ENCODE measurements around the gene CD2BP2.
A peak's percentile ranks its signal among the peaks of the same experiment; 100 is the strongest.

Gene CD2BP2

DNA sequence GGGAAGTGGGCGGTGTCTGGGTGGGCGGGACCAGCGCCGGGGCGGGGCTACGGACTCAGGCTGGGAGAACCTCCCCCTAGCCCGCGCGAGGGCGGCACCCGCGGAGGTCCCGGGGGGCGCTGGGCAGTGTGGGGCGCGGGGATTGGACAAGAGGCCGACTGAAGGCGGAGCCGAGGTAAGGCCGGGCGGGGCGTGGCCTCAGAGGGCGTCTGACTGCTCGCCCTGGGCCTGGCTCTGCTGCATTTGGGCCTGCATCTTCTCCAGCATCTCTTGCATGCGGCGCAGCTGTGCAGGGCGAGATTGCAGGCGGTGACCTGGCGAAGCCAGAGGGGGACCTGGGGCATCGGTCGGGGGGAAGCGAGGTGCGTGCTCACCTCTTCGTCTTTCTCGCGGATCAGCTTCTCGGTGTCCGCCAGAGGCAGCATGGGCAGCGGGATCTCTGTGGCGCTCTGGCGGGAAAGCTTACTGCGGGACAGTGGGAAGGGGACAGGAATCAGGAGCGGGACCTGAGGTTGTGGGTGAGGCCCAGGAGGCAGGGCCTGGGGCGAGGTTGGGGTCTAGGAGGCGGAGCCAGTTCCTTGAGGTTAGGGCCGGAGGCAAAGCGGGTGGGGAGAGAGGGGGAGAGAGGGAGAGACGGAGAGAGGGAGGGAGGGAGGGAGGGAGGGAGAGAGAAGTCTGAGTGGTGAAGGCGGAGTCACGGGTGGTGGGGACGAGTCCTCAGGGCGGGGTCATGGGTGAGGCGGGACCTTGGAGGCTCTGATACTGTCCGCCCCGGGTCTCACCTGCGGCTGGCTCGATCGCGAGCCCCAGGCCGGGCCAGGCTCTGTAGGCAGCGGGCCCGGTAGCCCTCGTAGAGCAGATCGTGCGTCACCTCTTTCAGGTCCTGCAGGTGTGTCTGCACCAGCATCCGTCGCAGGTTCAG is 23.4 kb upstream of the CD2BP2 start:
- peak; percentile 76 for DNase-seq (ENCODE audit: low read depth, low spot score)

DNA sequence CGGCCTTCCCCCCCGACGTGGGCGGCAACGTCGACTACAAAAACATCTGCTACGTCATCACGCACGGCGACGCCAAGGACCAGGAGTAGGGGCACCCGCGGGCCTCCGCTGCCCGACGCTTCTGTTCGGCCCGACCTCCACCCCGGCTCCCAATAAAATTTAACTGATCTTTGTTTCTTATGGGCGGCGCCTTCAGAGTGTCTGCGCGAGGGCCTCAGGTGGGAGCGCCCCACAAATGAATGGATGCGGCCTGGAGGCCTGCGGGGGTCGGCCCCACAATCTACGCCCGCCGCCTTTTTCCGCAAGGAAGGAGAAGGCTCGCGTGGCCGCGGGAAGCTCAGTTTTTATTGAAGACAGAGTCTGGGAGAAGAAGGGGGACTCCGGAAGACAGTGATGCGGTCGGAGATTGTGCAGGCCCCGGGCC is 22.7 kb upstream of the CD2BP2 start:
- peak; percentile 84 for DNase-seq (ENCODE audit: low read depth, low spot score)

DNA sequence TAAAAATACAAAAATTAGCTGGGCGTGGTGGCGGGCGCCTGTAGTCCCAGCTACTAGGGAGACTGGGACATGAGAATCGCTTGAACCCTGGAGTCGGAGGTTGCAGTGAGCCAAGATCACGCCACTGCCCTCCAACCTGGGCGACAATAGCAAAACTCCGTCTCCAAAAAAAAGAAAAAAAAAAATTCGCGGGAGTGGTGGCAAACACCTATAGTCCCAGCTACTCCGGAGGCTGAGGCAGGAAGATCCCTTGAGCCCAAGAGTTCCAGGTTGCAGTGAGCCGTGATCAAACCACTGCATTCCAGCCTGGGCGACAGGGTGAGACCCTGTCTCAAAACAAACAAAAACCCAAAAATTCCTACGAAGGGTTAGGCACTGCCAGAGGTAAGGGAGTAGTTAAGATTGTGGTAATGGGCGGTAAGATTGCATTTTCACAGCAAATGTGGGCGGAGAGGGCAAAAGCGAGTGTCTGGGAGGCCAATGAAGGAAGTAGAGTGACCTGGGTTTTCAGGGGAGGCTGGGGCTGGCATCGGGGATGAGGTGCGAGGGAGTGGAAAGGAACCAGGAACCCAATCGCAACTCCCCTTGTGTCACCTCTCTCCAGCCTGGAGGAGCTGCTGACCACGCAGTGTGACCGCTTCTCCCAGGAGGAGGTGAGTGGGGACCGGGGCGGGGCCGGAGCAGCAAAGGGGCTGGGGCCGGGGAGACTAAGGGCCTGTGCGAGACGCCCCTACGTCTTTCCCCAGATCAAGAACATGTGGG is 22.1 kb upstream of the CD2BP2 start:
- DNase-seq (ENCODE audit: low read depth, low spot score) = no peak

DNA sequence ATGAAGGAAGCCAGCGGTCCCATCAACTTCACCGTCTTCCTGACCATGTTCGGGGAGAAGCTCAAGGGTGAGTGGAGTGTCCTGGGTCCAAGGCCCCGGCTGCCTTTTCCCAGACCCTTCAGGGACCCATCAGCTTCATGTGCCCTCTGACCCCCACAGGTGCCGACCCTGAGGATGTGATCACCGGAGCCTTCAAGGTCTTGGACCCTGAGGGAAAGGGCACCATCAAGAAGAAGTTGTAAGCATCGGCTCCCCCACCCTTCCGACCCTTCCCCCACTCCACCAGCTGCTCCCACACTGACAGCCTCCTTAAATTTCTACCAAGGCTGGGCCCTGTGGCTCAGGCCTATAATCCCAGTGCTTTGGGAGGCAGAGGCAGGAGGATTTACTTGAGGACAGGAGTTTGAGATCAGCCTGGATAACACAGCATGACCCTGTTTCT is 21.4 kb upstream of the CD2BP2 start:
- no peak for DNase-seq (ENCODE audit: low read depth, low spot score)

GRCh38 chr16:30375864-30376263 is 20.8 kb upstream of the CD2BP2 start:
- DNase-seq (ENCODE audit: low read depth, low spot score) = no peak

- no peak for DNase-seq (ENCODE audit: low read depth, low spot score)
These were observed 19.4 kb upstream of the CD2BP2 start, which contains the start of gene MYL11 for GRCh38 chr16:30374538-30374937. MYL11 (plus strand) TSS chr16:30374802; CDS start chr16:30374858, 56 bp downstream.

DNA sequence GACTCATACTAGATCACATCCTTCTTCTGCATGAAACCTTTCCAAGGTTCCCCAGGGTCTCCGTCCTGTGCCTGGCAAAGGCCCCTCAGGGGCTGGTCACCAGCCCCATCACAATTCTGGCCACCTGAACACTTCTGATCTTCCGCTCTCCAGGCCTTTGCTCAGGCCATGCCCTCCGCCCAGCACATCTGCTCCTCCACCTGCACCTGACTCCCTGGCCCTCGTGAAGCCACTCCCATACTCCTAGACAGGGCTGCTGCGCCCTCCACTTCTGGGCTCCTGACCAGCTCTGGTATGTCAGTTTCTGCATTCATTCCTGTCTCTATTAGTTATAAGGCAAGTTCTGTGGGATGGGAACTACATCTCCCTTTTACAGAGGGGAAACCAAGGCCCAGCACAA is 17.6 kb upstream of the CD2BP2 start:
- DNase-seq (ENCODE audit: low read depth, low spot score) = no peak

GRCh38 chr16:30372038-30372712 is 17.1 kb upstream of the CD2BP2 start:
- no peak for DNase-seq (ENCODE audit: low read depth, low spot score)

DNA sequence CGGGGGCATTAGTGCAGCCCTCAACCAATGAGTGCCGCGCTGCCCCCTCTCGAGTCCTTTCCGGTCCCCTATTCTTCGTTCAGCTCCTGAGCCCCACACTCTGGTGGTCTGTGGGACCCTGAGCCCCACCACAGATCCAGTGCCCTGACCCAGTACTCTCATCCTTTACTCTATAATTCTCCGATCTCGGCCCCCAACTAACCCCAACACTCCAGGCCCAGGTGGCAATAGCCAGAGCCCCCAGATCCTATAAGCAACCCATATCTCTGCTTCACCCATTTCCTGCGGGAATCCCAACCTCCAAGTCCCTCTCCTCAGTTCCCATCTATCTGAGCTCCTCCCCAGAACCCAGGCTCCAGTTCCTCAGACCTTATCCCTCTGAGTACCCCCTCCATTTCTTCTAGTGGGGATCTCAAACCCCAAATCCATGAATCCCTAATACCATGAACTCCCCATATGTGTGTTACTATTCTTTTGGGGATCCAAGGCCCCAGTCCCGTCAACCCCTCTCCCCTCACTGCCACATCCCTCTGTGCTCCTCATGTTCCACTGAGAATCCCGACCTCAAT is 16.2 kb upstream of the CD2BP2 start:
- no peak for DNase-seq (ENCODE audit: low read depth, low spot score)

- DNase-seq (ENCODE audit: low read depth, low spot score) = peak; percentile 100
These were observed 15.5 kb upstream of the CD2BP2 start, which contains the start of gene TBC1D10B for GRCh38 chr16:30370456-30371247. TBC1D10B (minus strand) TSS chr16:30370494; CDS start chr16:30370183, 311 bp downstream.

- DNase-seq (ENCODE audit: low read depth, low spot score) = no peak
These were observed 14.9 kb upstream of the CD2BP2 start for GRCh38 chr16:30369938-30370455.

DNA sequence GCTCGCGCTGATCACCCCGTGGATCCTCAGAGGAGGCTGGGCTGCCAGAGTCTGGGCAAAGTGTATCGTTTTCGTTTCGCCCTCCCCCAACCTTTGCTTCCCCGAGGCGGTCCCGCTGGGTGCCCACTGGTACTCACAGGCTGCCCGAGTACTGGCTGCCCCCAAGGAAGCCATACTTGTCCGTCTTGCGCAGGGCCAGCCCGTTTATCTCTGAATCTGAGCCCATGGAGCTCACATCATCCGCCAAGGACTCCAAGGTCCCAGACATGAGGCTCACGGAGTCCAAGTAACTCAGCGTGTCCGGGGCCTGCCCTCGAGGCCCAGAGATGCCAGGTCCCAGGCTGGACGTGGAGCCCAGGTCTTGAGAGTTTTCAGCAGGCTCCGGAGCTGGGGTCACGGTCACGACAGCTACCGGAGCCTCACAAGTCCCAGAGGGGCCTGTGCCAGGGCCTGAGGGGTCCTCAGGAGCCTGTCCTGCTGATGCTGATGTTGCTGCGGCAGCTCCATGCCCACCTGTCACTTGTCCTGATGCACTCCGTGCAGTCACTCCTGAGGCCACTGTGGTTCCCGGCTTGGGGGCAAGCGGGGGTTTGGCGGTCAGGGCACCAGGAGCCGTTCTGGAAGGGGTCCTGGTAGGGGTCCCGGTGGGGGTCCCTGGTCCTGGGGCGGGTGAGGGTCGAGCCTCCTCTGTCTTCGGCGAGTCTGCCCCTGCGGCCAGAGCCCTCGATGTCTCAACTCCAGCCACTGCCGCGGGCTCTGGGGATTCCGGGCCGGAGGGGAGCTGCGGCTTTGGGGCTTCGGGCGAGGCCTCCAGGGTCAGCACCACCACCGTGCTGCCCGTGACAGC is 14.2 kb upstream of the CD2BP2 start:
- DNase-seq (ENCODE audit: low read depth, low spot score) = no peak

GRCh38 chr16:30368792-30369090 is 13.6 kb upstream of the CD2BP2 start:
- DNase-seq (ENCODE audit: low read depth, low spot score) = no peak

- no peak for DNase-seq (ENCODE audit: low read depth, low spot score)
These were observed 13.1 kb upstream of the CD2BP2 start for GRCh38 chr16:30368122-30368791.

DNA sequence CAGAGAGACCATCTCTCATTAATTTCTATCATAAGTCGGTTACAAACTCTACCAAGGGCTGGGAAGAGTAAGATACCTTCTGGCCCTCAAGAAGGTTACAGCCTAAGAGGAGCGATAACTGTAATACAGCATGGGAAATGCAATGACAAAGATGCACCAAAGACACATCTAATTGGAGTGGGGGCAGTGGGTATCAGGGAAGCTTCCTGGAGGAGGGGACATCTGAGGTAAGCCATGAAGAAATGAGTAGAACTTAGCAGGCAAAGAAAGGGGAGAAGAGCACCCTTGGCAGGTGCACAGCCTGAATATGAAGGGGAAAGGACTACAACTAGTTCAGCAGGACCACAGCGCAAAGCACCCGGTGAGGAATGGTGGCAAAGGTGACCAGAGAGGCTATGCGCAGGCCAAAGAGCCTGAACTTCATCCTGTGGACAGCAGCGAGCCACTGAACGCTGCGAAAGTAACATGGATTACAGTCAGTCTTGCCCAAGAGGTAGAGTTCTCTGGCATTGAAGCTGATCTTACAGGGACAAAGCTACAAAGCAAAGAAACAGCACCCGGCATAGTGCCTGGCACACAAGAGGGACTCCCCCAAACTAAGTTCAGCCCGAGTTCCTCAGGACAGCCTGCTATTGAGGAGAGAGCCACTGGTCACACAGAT is 12.4 kb upstream of the CD2BP2 start:
- no peak for DNase-seq (ENCODE audit: low read depth, low spot score)

- no peak for DNase-seq (ENCODE audit: low read depth, low spot score)
These were observed 11.4 kb upstream of the CD2BP2 start for GRCh38 chr16:30366511-30366910.

DNA sequence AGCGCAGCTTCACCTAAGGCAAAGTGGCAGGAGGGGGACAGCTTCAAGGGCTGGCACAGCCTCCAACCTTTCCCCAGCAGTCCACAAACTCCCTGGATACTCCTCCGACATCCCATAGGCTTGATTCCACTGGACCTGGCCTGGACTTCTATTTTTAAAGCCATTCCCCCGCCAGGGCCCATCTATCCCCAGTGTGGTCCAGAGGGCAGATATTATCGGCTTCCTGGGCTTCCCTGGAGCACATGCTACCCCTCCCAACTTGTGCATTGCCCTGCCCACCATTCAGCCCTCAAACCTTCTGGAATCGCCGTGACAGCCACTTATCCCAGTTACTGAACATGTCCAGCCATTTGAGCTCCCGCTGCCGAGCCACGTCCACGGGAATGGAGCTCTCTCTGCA is 10.1 kb upstream of the CD2BP2 start:
- no peak for DNase-seq (ENCODE audit: low read depth, low spot score)

GRCh38 chr16:30361180-30361579 is 6.1 kb upstream of the CD2BP2 start:
- no peak for DNase-seq (ENCODE audit: low read depth, low spot score)

DNA sequence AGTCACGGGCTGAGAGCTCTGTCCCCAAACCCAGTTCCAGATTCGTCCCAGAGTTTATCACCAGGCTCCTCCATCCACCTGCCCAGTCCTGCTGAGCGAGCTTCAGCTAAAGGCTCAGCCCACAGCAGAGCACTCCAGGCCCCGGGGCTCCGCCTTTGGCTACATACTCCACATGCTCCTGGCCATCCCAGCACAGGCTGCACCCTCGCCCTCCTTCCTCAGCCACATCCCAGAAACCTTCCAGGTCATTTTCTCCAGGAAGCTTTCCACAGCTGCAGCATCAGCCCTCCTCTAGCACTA is 4.7 kb upstream of the CD2BP2 start:
- no peak for DNase-seq (ENCODE audit: low read depth, low spot score)
